ENCODE data around the gene EML4.

Gene EML4

DNA sequence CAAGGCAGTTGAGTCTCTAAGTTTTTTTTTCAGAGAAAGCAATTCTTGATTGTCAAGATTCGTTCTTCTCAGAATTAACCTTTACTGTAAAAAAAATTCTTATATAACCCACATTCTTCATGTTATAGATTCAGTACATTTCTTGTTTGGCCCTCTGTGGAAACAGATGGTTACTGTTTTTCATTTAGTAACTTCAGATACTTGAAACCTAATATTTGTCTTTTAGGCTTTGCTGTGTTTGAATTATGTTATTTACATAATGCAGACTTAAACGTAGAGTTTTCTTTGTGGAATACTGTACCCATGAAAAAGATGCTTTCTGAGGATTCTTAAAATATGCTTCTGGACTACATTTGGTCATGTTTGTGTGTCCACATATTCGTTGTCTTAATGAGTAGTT, 48.2 kb downstream of the EML4 start:
- Histone ChIP-seq H3K9ac (ENCODE audit: low read depth, low read length) (no peak overlapping the region), H3K27ac (ENCODE audit: low read depth, low read length) (no peak overlapping the region), H3K9me3 (ENCODE audit: control insufficient read depth, insufficient read depth, low read length) (no peaks in the 10 kb centered on the region), H3K36me3 (ENCODE audit: control insufficient read depth, insufficient read depth, low read length) (no peaks in the 10 kb centered on the region), H3K4me1 (ENCODE audit: control insufficient read depth, insufficient read depth, low read length) (no peaks in the 10 kb centered on the region), H3K4me3 (ENCODE audit: low read depth, low read length) (no peak overlapping the region), H3K27me3 (ENCODE audit: control insufficient read depth, insufficient read depth, low read length) (no peaks in the 10 kb centered on the region)

DNA sequence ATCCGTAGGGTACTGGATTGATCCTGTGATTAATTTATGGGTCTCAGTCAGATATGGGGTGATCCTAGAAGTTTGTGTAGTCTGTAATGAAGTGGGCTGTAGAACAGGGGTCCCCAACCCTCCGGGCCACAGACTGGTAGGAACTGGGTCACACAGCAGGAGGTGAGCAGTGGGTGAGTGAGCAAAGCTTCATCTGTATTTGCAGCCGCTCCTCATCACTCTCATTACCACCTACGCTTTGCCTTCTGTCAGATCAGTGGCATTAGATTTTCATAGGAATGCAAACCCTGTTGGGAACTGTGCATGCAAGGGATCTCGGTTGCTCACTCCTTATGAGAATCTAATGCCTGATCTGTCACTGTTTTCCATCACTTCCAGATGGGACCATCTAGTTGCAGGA, 48.8 kb downstream of the EML4 start:
- Histone ChIP-seq H3K9me3 (ENCODE audit: control insufficient read depth, insufficient read depth, low read length) (no peaks in the 10 kb centered on the region), H3K9ac (ENCODE audit: low read depth, low read length) (no peak overlapping the region), H3K4me1 (ENCODE audit: control insufficient read depth, insufficient read depth, low read length) (no peaks in the 10 kb centered on the region), H3K27ac (ENCODE audit: low read depth, low read length) (no peak overlapping the region), H3K36me3 (ENCODE audit: control insufficient read depth, insufficient read depth, low read length) (no peaks in the 10 kb centered on the region), H3K27me3 (ENCODE audit: control insufficient read depth, insufficient read depth, low read length) (no peaks in the 10 kb centered on the region), H3K4me3 (ENCODE audit: low read depth, low read length) (no peak overlapping the region)

DNA sequence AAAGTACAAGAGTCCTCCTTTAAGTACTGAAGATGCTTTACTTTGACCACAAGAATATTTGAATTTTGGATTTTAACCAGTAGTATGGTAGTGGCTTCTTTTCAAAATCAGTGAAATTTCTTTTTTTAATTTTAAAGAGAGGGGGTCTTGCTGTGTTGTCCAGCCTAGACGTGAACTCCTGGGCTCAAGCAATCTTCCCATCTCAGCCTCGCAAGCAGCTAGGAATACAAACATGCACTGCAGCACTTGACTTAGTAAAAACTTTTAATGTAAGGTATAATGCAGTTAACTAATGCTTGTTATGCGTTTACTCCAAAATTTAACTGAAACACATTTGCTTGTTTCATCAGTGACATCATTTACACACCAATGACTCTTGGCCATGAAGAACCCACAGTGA, 49.6 kb downstream of the EML4 start:
- no peaks in the 10 kb centered on the region for H3K9me3 ChIP-seq (ENCODE audit: control insufficient read depth, insufficient read depth, low read length)
- no peak overlapping the region for H3K9ac ChIP-seq (ENCODE audit: low read depth, low read length)
- 0 out of 2 replicates have a peak, but pooled peaks cover 4% of the 10 kb centered on the region for H3K4me1 ChIP-seq (ENCODE audit: control insufficient read depth, insufficient read depth, low read length)
- H3K4me3 ChIP-seq (ENCODE audit: low read depth, low read length): no peak overlapping the region
- no peak overlapping the region for H3K27ac ChIP-seq (ENCODE audit: low read depth, low read length)
- H3K36me3 ChIP-seq (ENCODE audit: control insufficient read depth, insufficient read depth, low read length): no peaks in the 10 kb centered on the region
- no peaks in the 10 kb centered on the region for H3K27me3 ChIP-seq (ENCODE audit: control insufficient read depth, insufficient read depth, low read length)

DNA sequence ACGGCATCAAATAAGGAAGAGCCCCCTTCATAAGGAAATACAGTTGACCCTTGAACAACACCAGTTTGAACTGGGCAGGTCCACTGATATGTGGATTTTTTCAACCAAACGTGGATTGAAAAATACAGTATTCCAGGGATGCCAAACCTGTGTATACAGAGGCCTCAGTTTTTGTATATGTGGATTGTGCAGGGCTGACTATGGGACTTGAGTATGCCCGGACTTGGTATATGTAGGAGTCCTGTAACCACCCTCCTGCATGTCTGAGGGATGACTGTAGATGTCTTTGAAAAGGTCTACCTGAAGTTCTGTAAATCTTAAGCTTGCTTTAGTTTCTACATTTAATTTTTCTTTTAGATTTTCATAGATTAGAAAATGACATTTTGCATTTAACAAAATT, 50.0 kb downstream of the EML4 start:
- Histone ChIP-seq H3K9me3 (ENCODE audit: control insufficient read depth, insufficient read depth, low read length) (no peaks in the 10 kb centered on the region), H3K9ac (ENCODE audit: low read depth, low read length) (no peak overlapping the region), H3K4me1 (ENCODE audit: control insufficient read depth, insufficient read depth, low read length) (0 out of 2 replicates have a peak, but pooled peaks cover 5% of the 10 kb centered on the region), H3K27me3 (ENCODE audit: control insufficient read depth, insufficient read depth, low read length) (no peaks in the 10 kb centered on the region), H3K36me3 (ENCODE audit: control insufficient read depth, insufficient read depth, low read length) (no peaks in the 10 kb centered on the region), H3K4me3 (ENCODE audit: low read depth, low read length) (no peak overlapping the region), H3K27ac (ENCODE audit: low read depth, low read length) (no peak overlapping the region)

DNA sequence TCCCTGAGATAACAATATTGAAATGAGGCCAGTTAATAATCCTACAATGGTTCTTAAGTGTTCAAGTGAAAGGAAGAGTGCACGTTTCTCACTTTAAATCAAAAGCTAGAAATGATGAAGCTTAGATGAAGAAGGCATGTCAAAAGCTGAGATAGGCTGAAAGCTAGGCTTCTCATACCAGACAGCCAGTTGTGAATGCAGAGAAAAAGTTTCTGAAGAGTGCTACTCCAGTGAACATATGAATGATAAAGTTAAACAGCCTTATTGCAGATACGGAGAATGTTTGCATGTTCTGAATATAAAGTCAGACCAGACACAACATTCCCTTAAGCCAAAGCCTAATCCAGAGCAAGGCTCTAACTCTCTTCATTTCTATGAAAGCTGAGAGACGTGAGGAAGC, 51.4 kb downstream of the EML4 start:
- Histone ChIP-seq H3K36me3 (ENCODE audit: control insufficient read depth, insufficient read depth, low read length) (no peaks in the 10 kb centered on the region), H3K4me3 (ENCODE audit: low read depth, low read length) (no peak overlapping the region), H3K27me3 (ENCODE audit: control insufficient read depth, insufficient read depth, low read length) (no peaks in the 10 kb centered on the region), H3K4me1 (ENCODE audit: control insufficient read depth, insufficient read depth, low read length) (0 out of 2 replicates have a peak, but pooled peaks cover 5% of the 10 kb centered on the region), H3K9ac (ENCODE audit: low read depth, low read length) (no peak overlapping the region), H3K9me3 (ENCODE audit: control insufficient read depth, insufficient read depth, low read length) (no peaks in the 10 kb centered on the region), H3K27ac (ENCODE audit: low read depth, low read length) (no peak overlapping the region)

DNA sequence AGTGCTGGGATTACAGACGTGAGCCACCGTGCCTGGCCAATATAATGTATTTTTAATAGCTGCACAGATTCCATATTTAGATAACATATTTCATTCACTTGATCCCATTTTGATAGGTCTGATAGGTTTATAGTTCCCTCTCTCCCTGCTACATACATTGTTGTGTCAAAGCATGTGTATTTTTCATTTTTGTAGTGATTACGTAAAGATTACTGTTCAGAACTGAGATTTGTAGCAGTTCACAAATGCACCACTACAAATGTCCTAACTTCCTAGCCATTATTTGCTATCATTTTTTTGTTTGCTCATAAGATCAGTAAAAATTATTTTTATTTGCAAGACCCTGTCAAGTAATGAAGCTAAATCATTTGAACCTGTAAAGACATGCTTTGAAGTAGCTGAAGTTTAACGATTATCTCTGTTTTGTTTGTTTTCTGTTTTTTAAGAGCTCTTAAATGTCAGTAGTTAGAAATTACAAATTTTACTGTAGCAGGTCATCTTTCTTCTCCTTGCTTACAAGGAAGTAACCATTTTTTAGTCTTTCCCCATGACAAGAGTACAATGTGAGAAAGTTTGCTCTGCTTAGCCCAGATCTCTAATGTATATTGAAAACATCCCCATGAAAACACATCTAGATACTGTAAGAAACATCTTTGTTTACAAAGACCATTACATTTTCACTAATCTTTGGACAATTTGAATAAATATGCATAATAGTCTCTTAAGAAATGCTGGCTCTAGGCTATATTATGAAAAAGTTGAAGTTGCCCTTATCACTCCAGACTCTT, 54.1 kb downstream of the EML4 start:
- Histone ChIP-seq H3K9ac (ENCODE audit: low read depth, low read length) (no peak overlapping the region), H3K36me3 (ENCODE audit: control insufficient read depth, insufficient read depth, low read length) (no peaks in the 10 kb centered on the region), H3K4me1 (ENCODE audit: control insufficient read depth, insufficient read depth, low read length) (0 out of 2 replicates have a peak, but pooled peaks cover 5% of the 10 kb centered on the region), H3K4me3 (ENCODE audit: low read depth, low read length) (no peak overlapping the region), H3K27me3 (ENCODE audit: control insufficient read depth, insufficient read depth, low read length) (no peaks in the 10 kb centered on the region), H3K9me3 (ENCODE audit: control insufficient read depth, insufficient read depth, low read length) (no peaks in the 10 kb centered on the region), H3K27ac (ENCODE audit: low read depth, low read length) (no peak overlapping the region)

DNA sequence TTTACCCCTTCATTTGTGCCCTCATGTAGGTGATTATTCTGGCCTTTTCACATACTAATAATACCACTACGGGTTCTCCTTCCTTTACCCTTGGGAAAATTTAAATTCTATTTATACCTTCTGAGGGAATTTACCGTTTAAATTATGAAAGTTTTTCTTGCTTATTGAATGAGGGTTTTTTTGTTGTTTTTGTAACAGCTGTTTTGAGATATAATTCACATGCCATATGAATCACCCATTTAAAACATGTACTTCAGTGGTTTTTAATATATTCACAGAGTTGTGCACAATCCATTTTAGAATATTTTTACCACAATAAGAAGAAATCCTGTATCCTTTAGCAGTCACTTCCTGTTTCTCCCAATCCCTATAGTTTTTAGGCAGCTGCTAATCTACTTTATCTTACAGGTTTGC, 54.7 kb downstream of the EML4 start:
- no peak overlapping the region for H3K4me3 ChIP-seq (ENCODE audit: low read depth, low read length)
- no peaks in the 10 kb centered on the region for H3K27me3 ChIP-seq (ENCODE audit: control insufficient read depth, insufficient read depth, low read length)
- no peaks in the 10 kb centered on the region for H3K9me3 ChIP-seq (ENCODE audit: control insufficient read depth, insufficient read depth, low read length)
- no peaks in the 10 kb centered on the region for H3K36me3 ChIP-seq (ENCODE audit: control insufficient read depth, insufficient read depth, low read length)
- H3K27ac ChIP-seq (ENCODE audit: low read depth, low read length): no peak overlapping the region
- no peak overlapping the region for H3K9ac ChIP-seq (ENCODE audit: low read depth, low read length)
- 0 out of 2 replicates have a peak, but pooled peaks cover 5% of the 10 kb centered on the region for H3K4me1 ChIP-seq (ENCODE audit: control insufficient read depth, insufficient read depth, low read length)

DNA sequence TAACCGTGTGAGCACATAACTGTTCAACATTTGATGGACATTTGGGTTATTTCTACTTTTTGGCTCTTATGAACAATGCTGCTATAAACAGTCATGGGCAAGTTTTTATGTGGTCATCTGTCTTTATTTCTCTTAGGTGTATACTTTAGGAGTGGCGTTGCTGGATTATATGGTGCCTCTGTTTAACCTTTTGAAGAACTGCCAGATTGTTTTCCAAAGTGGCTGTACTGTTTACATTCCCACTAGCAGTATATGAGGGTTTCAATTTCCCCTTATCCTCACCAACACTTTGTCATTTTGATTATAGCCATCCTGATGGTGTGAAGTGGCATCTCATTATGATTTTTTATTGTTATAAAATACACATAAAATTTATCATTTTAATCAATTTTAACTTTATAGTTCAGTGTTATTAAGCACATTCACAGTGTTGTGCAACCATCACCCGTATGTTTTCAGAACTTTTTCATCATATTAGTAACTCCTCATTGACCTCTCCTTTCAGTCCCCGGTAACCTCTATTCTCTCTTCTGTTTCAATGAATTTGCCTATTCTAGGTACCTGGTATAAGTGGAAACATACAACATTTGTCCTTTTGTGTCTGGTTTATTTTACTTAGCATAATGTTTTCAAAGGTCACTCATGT, 55.4 kb downstream of the EML4 start:
- Histone ChIP-seq H3K27me3 (ENCODE audit: control insufficient read depth, insufficient read depth, low read length) (no peaks in the 10 kb centered on the region), H3K36me3 (ENCODE audit: control insufficient read depth, insufficient read depth, low read length) (no peaks in the 10 kb centered on the region), H3K27ac (ENCODE audit: low read depth, low read length) (no peak overlapping the region), H3K9ac (ENCODE audit: low read depth, low read length) (no peak overlapping the region), H3K4me3 (ENCODE audit: low read depth, low read length) (no peak overlapping the region), H3K4me1 (ENCODE audit: control insufficient read depth, insufficient read depth, low read length) (0 out of 2 replicates have a peak, but pooled peaks cover 5% of the 10 kb centered on the region), H3K9me3 (ENCODE audit: control insufficient read depth, insufficient read depth, low read length) (no peaks in the 10 kb centered on the region)

DNA sequence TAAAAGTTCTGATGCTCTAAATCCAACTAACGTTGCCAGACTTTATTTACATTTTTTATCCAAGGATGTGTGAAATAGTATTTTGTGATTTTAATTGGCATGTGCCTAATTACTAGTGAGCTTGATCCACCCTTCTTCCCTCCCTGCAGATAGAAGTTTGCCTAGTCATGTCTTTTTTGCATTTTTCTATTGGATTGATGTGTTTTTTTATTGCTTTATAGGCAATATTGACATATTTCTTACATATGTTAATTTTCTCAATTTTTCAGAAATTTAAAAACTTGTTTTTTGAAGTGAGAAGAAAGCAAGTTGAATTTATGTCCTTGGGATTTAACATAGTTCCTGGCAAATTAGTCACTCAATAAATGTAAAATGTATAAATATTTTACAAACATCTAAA, 56.4 kb downstream of the EML4 start:
- Histone ChIP-seq H3K36me3 (ENCODE audit: control insufficient read depth, insufficient read depth, low read length) (no peaks in the 10 kb centered on the region), H3K27me3 (ENCODE audit: control insufficient read depth, insufficient read depth, low read length) (no peaks in the 10 kb centered on the region), H3K4me1 (ENCODE audit: control insufficient read depth, insufficient read depth, low read length) (0 out of 2 replicates have a peak, but pooled peaks cover 5% of the 10 kb centered on the region), H3K9ac (ENCODE audit: low read depth, low read length) (no peak overlapping the region), H3K4me3 (ENCODE audit: low read depth, low read length) (no peak overlapping the region), H3K27ac (ENCODE audit: low read depth, low read length) (no peak overlapping the region), H3K9me3 (ENCODE audit: control insufficient read depth, insufficient read depth, low read length) (no peaks in the 10 kb centered on the region)

DNA sequence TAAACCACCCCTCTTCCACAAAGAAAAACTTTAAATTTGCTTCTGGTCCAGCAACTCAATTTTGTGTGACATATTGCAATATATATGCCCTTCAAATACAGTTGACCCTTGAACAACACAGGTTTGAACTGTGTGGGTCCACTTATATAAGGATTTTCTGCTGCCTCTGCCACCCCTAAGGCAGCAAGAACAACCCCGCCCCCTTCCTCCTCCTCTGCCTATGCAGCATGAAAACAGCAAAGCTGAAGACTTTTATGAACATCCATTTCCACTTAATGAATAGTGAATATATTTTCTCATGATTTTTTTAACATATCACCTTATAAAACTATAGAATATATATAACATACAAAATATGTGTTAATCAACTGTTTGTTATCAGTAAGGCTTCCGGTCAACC, 58.3 kb downstream of the EML4 start:
- Histone ChIP-seq H3K9ac (ENCODE audit: low read depth, low read length) (no peak overlapping the region), H3K36me3 (ENCODE audit: control insufficient read depth, insufficient read depth, low read length) (no peaks in the 10 kb centered on the region), H3K9me3 (ENCODE audit: control insufficient read depth, insufficient read depth, low read length) (no peaks in the 10 kb centered on the region), H3K27me3 (ENCODE audit: control insufficient read depth, insufficient read depth, low read length) (no peaks in the 10 kb centered on the region), H3K27ac (ENCODE audit: low read depth, low read length) (no peak overlapping the region), H3K4me1 (ENCODE audit: control insufficient read depth, insufficient read depth, low read length) (0 out of 2 replicates have a peak, but pooled peaks cover 5% of the 10 kb centered on the region), H3K4me3 (ENCODE audit: low read depth, low read length) (no peak overlapping the region)

DNA sequence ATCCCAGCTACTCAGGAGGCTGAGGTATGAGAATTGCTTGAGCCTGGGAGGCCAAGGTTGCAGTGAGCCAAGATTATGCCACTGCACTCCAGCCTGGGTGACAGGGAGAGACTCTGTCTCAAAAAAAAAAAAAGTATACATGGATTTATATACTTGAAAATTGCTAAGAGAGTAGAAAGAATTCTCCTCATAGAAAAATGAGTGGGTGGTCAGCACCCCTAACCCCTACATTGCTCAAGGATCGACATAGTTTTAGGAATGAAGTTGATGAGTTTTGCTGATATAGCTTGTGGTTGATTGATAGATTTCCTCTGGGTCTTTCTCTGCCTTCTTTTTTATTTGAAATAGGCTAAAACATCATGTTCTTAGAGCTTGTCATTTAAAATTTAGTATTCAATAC, 58.9 kb downstream of the EML4 start:
- Histone ChIP-seq H3K9me3 (ENCODE audit: control insufficient read depth, insufficient read depth, low read length) (no peaks in the 10 kb centered on the region), H3K27me3 (ENCODE audit: control insufficient read depth, insufficient read depth, low read length) (no peaks in the 10 kb centered on the region), H3K4me1 (ENCODE audit: control insufficient read depth, insufficient read depth, low read length) (0 out of 2 replicates have a peak, but pooled peaks cover 5% of the 10 kb centered on the region), H3K4me3 (ENCODE audit: low read depth, low read length) (no peak overlapping the region), H3K9ac (ENCODE audit: low read depth, low read length) (no peak overlapping the region), H3K36me3 (ENCODE audit: control insufficient read depth, insufficient read depth, low read length) (no peaks in the 10 kb centered on the region), H3K27ac (ENCODE audit: low read depth, low read length) (no peak overlapping the region)

Measured in HUES48 (cell line).